GM12878 (cell line): ENCODE measurements around the gene INSIG2. TPM values are rescaled to one million over a fixed set of nuclear protein-coding genes. Genes with fewer than 3 reads are reported as not detected.

Experiments used
- ATAC-seq: fragments of 200-7000 bp; cut with Tn5 transposase; 3 replicates; pipeline ENCODE4 v1.9.1; 2020; ENCODE audit warnings: mild to moderate bottlenecking, moderate library complexity
- BruUV-seq: library from RNA; stranded (reverse); fragments of 400-500 nt; replicated peaks from 2 replicates; lab custom pipeline; 2021; lab: Mats Ljungman, UMichigan
- CTCF ChIA-PET: fragments of 300-600 bp; sonication (Branson Sonifier 250); formaldehyde crosslinking; extraction: SDS; loops from one replicate; lab custom pipeline; 2021; ENCODE audit warnings: inconsistent platforms; lab: Yijun Ruan, JAX
- POLR2A ChIA-PET: fragments of 350-600 bp; formaldehyde crosslinking; extraction: SDS; loops from one replicate; lab custom pipeline; 2021; ENCODE audit warnings: inconsistent platforms; lab: Charles Lee
- RAD21 ChIA-PET: fragments of 300-600 bp; sonication (Branson Sonifier 250); formaldehyde crosslinking; loops from one replicate; lab custom pipeline; 2023; ENCODE audit warnings: antibody characterized with exemption; ENCODE audit not compliant: unreplicated experiment; lab: Charles Lee
- SMC1A ChIA-PET: fragments of 300-600 bp; sonication (Branson Sonifier 250); formaldehyde crosslinking; loops from one replicate; lab custom pipeline; 2023; ENCODE audit not compliant: unreplicated experiment, uncharacterized antibody; lab: Charles Lee
- DNase-seq: peaks from one replicate; pipeline ENCODE4 v3.0.0-alpha.2; 2011; ENCODE audit warnings: low read depth, low spot score
- FAIRE-seq: peaks from 3 replicates; lab custom pipeline; 2011; peaks lifted over from hg19 to GRCh38; lab: Jason Lieb, UNC
- H2AFZ ChIP-seq: 2 replicates; pipeline ENCODE4 v1.6.0; 2011; ENCODE audit warnings: low read depth, low read length, control low read depth; ENCODE audit not compliant: control insufficient read depth
- H3K27ac ChIP-seq: 2 replicates; pipeline ENCODE4 v1.5.1; 2011; ENCODE audit warnings: control low read depth; ENCODE audit not compliant: control insufficient read depth, insufficient read depth
- H3K27me3 ChIP-seq, 2 experiments: replicated peaks in 1 of 2; 2 replicates each; pipeline versions ENCODE4 v1.6.0 to v1.6.1; 2011; ENCODE audit warnings: low read length in 1 of 2; ENCODE audit not compliant: control insufficient read depth in 2 of 2, insufficient read depth in 2 of 2
- H3K36me3 ChIP-seq, 2 experiments: 2 replicates each; pipeline ENCODE4 v1.5.1; 2011; ENCODE audit warnings: low read length in 1 of 2; ENCODE audit not compliant: control insufficient read depth in 2 of 2, insufficient read depth in 2 of 2
- H3K4me1 ChIP-seq: 2 replicates; pipeline ENCODE4 v1.6.1; 2011; ENCODE audit warnings: mild to moderate bottlenecking, low read length, moderate library complexity, mixed read lengths; ENCODE audit not compliant: control insufficient read depth, insufficient read depth
- H3K4me2 ChIP-seq: 2 replicates; pipeline ENCODE4 v1.6.0; 2011; ENCODE audit warnings: control low read depth; ENCODE audit not compliant: control insufficient read depth, insufficient read depth
- H3K4me3 ChIP-seq: fragments of 200-600 bp; sonication (generic); 2 replicates; pipeline ENCODE4 v1.5.1; 2016
- H3K79me2 ChIP-seq: 2 replicates; pipeline ENCODE4 v1.6.0; 2011; ENCODE audit warnings: low read length; ENCODE audit not compliant: control insufficient read depth, insufficient read depth
- H3K9ac ChIP-seq: 2 replicates; pipeline ENCODE4 v1.8.0; 2011; ENCODE audit warnings: low read length, control low read depth, mixed read lengths; ENCODE audit not compliant: control insufficient read depth, insufficient read depth
- H3K9me3 ChIP-seq: replicated peaks from 3 replicates; pipeline ENCODE4 v1.5.1; 2011; ENCODE audit warnings: mild to moderate bottlenecking, low read length; ENCODE audit not compliant: control insufficient read depth, insufficient read depth
- H4K20me1 ChIP-seq: 2 replicates; pipeline ENCODE4 v1.6.0; 2011; ENCODE audit not compliant: control insufficient read depth, insufficient read depth
- ASH2L ChIP-seq: fragments of 300-600, 200-600 bp; sonication (generic); IDR thresholded peaks from 2 replicates; pipeline ENCODE4 v1.6.1; 2017; ENCODE audit warnings: low read depth, mild to moderate bottlenecking, borderline replicate concordance
- BRCA1 ChIP-seq: IDR thresholded peaks from 2 replicates; pipeline ENCODE4 v1.6.1; 2011; ENCODE audit warnings: low read depth, low read length, improper control_type of control experiment
- ESRRA ChIP-seq: IDR thresholded peaks from 2 replicates; pipeline ENCODE4 v1.6.1; 2012; ENCODE audit warnings: mild to moderate bottlenecking, low read length, improper control_type of control experiment
- GABPA ChIP-seq: IDR thresholded peaks from 2 replicates; pipeline ENCODE4 v1.6.1; 2014; ENCODE audit warnings: antibody characterized with exemption, low read depth, mild to moderate bottlenecking, inconsistent platforms
- KLF5 ChIP-seq: fragments of 450-650 bp; IDR thresholded peaks from 2 replicates; pipeline ENCODE4 v1.6.1; 2014; ENCODE audit warnings: mild to moderate bottlenecking; ENCODE audit not compliant: partially characterized antibody
- MEF2A ChIP-seq: IDR thresholded peaks from 2 replicates; pipeline ENCODE4 v1.6.1; 2011; ENCODE audit warnings: low read depth, mild to moderate bottlenecking, low read length, moderate library complexity; ENCODE audit not compliant: insufficient read depth
- POLR2AphosphoS2 ChIP-seq: IDR thresholded peaks from 2 replicates; pipeline ENCODE4 v1.6.1; 2011; ENCODE audit warnings: low read depth, mild to moderate bottlenecking, low read length, improper control_type of control experiment, moderate library complexity
- SIX5 ChIP-seq: IDR thresholded peaks from 2 replicates; pipeline ENCODE4 v1.6.1; 2011; ENCODE audit warnings: mild to moderate bottlenecking, low read depth, low read length, moderate library complexity; ENCODE audit not compliant: severe bottlenecking
- SMARCA5 ChIP-seq: fragments of 450-650 bp; IDR thresholded peaks from 2 replicates; pipeline ENCODE4 v1.6.1; 2017; ENCODE audit warnings: mild to moderate bottlenecking
- TCF12 ChIP-seq: IDR thresholded peaks from 2 replicates; pipeline ENCODE4 v1.6.1; 2011; ENCODE audit warnings: low read depth, mild to moderate bottlenecking, low read length
- TCF3 ChIP-seq: IDR thresholded peaks from 2 replicates; pipeline ENCODE4 v1.6.1; 2012; ENCODE audit warnings: low read depth, mild to moderate bottlenecking, low read length, borderline replicate concordance; ENCODE audit not compliant: insufficient read depth
- ZBTB11 ChIP-seq: fragments of 450-650 bp; formaldehyde crosslinking; IDR thresholded peaks from 2 replicates; pipeline ENCODE4 v1.5.0; 2022; ENCODE audit warnings: mild to moderate bottlenecking, missing genetic modification characterization
- ZNF274 ChIP-seq: IDR thresholded peaks from one replicate; pipeline ENCODE4 v1.8.0; 2011; ENCODE audit not compliant: insufficient read length, insufficient read depth
- WGBS: methylation state at CpG from one replicate; pipeline ENCODE4 v1.1.6; 2016; ENCODE audit warnings: low lambda C conversion rate; ENCODE audit not compliant: insufficient replicate concordance, insufficient coverage; ENCODE audit errors: missing lambda C conversion rate; 5-methylcytosine and 5-hydroxymethylcytosine counted together
- in situ Hi-C: fragments of 300-500 bp; cut with MboI; formaldehyde crosslinking; loops from 9 replicates; pipeline ENCODE4 v1.14.3; 2018; ENCODE audit warnings: mixed read lengths
- intact Hi-C: fragments of 100-400 bp; cut with micrococcal nuclease; formaldehyde crosslinking; loops from one replicate; pipeline ENCODE4 v1.14.2; 2022; ENCODE audit not compliant: unreplicated experiment
- polyA plus RNA-seq, 11 experiments: library from polyadenylated mRNA; depleted of rRNA in 4 of 11; unstranded in 6 of 11; stranded (reverse) in 5 of 11; fragments of >200 nt; fragmentation: Nextera tagmentation in 4 of 11; fragmentation: Illumina TruSeq in 1 of 11; extraction: Ambion mirVana in 4 of 11; extraction: Trizol in 1 of 11; gene quantifications; 1 replicate in 1 of 11; 2 replicates in 10 of 11; pipeline versions ENCODE4 v1.2.1 to v1.2.3, GENCODE V29; 2011 to 2016; ENCODE audit warnings: inconsistent platforms in 2 of 11, missing spikeins in 2 of 11, low read depth in 1 of 11
- total RNA-seq, 4 experiments: library from RNA; depleted of rRNA in 3 of 4; stranded (reverse); fragments of >200 nt in 3 of 4; fragmentation: Illumina TruSeq in 1 of 4; extraction: Trizol in 1 of 4; gene quantifications; 2 replicates each; pipeline versions ENCODE4 v1.2.1 to v1.2.3, GENCODE V29; 2013 to 2021

The INSIG2 gene
- total and polyA plus RNA-seq, 10 of the 15 experiments (the other 5 are each of a cell fraction or from before 2014, with no cell fraction given): 4.9 to 92.7 (median 12.0) TPM

- TF ChIP-seq ASH2L: no peak
- TF ChIP-seq TCF3: no peak
Measured at GRCh38 chr2:118084491-118085089, 3.7 kb upstream of the INSIG2 start (continued).

- no TSS peak for BruUV-seq
- Histone ChIP-seq H3K36me3 (0 out of 4 replicates have a peak, but pooled peaks cover 0 to under 1% of the 10 kb centered on the region in 2 experiments), H3K9me3 (no peaks in the 10 kb centered on the region), H3K4me2 (no peak overlapping the region), H4K20me1 (no peaks in the 10 kb centered on the region), H3K27me3 (peaks cover 0 to 10% of the 10 kb centered on the region in 2 experiments; a peak in 1 of 4 replicates), H3K9ac (no peak overlapping the region), H3K27ac (no peak overlapping the region), H3K79me2 (peaks cover 21% of the 10 kb centered on the region), H3K4me3 (no peak overlapping the region), H3K4me1 (no peaks in the 10 kb centered on the region), H2AFZ (no peak overlapping the region)
- intact Hi-C loops: loop anchor here (5.0 kb wide), 1 partner anchor 102 kb away; no protein-coding TSS in a partner anchor
- TF ChIP-seq KLF5: no peak
- no peak for TF ChIP-seq ESRRA
- TF ChIP-seq SMARCA5: no peak
- TF ChIP-seq ZBTB11 (CRISPR knock-in tag): no peak
- no peak for TF ChIP-seq SIX5
- TF ChIP-seq GABPA: no peak
- TF ChIP-seq POLR2AphosphoS2: no peak
- no peak for TF ChIP-seq MEF2A
- no peak for TF ChIP-seq BRCA1
- TF ChIP-seq TCF12: no peak
- no peak for TF ChIP-seq ASH2L
- no peak for TF ChIP-seq ZNF274
- SMC1A ChIA-PET: interaction anchor here (1.0 to 4.7 kb wide), 8 partner anchors 8 to 53 kb away, joined by 3 to 24 read pairs (median 6); no protein-coding TSS in a partner anchor
- FAIRE-seq: no peak
- in situ Hi-C loops: no loop called here
- WGBS: 59% methylated on average over 2 of the region's 2 CpGs
- RAD21 ChIA-PET: interaction anchor here (1.3 to 2.3 kb wide), 3 partner anchors 25 to 39 kb away, joined by 3 to 7 read pairs (median 4); no protein-coding TSS in a partner anchor
- POLR2A ChIA-PET: interaction anchor here (0.6 kb wide), 1 partner anchor 31 kb away, joined by 4 read pairs; no protein-coding TSS in a partner anchor
- no peak for ATAC-seq
- CTCF ChIA-PET: interaction anchor here (0.7 to 5.6 kb wide), 6 partner anchors 9 to 281 kb away, joined by 3 to 31 read pairs (median 6); no protein-coding TSS in a partner anchor
- no peak for DNase-seq
Measured at GRCh38 chr2:118085173-118086023, 2.9 kb upstream of the INSIG2 start.
